IPS DF 6.9 (cell line): Measurements from ENCODE around the gene TRIM62.
"Not testable (repeated sequence)": the region's sequence is repeated elsewhere in the genome, so short reads cannot be mapped to it uniquely, and the experiment has no call there.

Experiments used
- DNase-seq: peaks from one replicate; pipeline ENCODE4 v3.0.0-alpha.2; 2013; ENCODE audit warnings: low read depth, low spot score
- H3K27ac ChIP-seq: one replicate; pipeline ENCODE4 v1.5.1; 2013; ENCODE audit warnings: low read length, control low read depth
- H3K27me3 ChIP-seq: 2 replicates; pipeline ENCODE4 v1.6.1; 2013; ENCODE audit warnings: mild to moderate bottlenecking, low read length; ENCODE audit not compliant: control insufficient read depth, insufficient read depth
- H3K36me3 ChIP-seq: 2 replicates; pipeline ENCODE4 v1.6.1; 2013; ENCODE audit warnings: low read length; ENCODE audit not compliant: control insufficient read depth, insufficient read depth
- H3K4me1 ChIP-seq: 2 replicates; pipeline ENCODE4 v1.6.1; 2013; ENCODE audit warnings: low read length; ENCODE audit not compliant: control insufficient read depth, insufficient read depth
- H3K4me3 ChIP-seq: 2 replicates; pipeline ENCODE4 v1.5.1; 2013; ENCODE audit warnings: mild to moderate bottlenecking, low read length
- H3K9me3 ChIP-seq: 2 replicates; pipeline ENCODE4 v1.6.1; 2013; ENCODE audit warnings: low read length, inconsistent platforms; ENCODE audit not compliant: control insufficient read depth, insufficient read depth
- WGBS: extraction: QIAGEN DNeasy Blood & Tissue Kit; methylation state at CpG from one replicate; pipeline ENCODE4 v1.1.7; 2013; ENCODE audit warnings: mixed read lengths, missing lambda C conversion rate; ENCODE audit not compliant: insufficient read length, insufficient coverage; 5-methylcytosine and 5-hydroxymethylcytosine counted together

TRIM62 gene

DNA sequence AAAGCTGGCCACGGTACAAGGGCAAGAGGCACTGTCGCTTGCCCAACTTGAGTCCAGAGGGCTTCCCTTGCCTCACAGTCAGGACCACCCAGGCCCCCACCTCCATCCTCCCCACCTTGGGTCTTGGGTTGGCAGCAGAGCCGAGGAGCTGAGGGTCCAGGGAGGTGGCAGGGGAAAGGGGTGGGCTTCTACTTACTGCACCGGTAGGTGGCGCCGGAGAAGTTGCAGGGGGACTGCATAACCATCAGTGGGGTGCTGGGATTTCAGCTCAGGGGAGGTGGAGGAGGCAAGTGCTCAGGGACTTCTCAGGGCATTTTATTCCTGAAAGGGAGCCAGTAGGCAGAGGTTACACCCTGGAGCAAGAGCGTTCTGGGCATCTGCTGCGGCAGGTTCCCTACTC, 44.0 kb downstream of the TRIM62 start:
- DNase-seq, result no peak
- Histone ChIP-seq H3K9me3 (no peaks in the 10 kb centered on the region), H3K27ac (no peak overlapping the region), H3K4me1 (peaks cover 5% of the 10 kb centered on the region), H3K27me3 (no peaks in the 10 kb centered on the region), H3K4me3 (no peak overlapping the region), H3K36me3 (no peaks in the 10 kb centered on the region)
- no CpG with 5 or more reads among the region's 8 CpGs for whole genome bisulfite sequencing

DNA sequence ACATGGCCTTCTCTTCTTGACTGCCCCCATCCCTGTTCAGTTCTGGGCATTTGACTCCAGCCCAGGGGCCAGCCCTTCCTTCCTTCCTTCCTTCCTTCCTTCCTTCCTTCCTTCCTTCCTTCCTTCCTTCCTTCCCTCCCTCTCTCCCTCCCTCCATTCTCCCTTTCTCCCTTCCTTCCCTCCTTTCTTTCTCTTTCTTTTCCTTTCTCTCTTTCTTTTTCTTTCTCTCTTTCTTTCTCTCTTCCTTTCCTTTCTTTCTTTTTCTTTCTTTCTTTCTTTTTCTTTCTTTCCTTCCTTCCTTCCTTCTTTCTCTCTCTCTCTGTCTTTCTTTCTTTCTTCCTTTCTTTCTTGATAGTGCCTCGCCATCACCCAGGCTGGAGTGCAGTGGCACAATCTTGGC, 45.8 kb downstream of the TRIM62 start:
- H3K27me3 ChIP-seq, DNase-seq, H3K36me3 ChIP-seq, H3K4me1 ChIP-seq, H3K27ac ChIP-seq, H3K4me3 ChIP-seq, H3K9me3 ChIP-seq: not testable (repeated sequence)
- WGBS, result no CpG with 5 or more reads among the region's 1 CpG

DNA sequence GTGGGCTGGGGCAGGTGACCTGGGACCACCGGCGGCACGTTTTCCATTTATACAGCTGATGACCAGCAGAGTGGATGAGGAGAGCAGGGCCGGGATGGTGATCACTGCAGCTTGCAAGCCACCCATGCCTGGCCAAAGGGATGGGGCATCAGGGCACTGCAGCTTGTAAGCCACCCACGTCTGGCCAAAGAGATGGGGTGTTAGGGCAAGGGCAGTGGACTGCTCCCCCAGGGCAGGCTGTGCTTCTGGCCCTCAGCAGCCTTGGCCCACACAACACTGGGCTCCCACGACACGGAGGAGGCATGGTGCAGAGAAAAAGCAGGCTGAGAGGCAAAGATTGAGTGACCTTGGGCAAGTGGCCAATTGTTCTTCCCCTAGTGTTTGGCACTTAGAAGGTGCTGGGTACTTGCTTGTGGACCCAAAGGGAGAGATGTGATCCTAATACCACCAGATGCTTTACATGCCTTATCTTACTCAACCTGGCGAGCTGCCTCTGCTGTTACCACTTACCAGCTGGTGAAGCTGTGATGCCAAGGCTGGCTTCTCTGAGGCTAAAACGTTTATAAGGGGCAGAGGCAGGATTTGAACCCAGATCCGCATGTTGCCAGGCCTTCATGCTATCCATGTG, 48.3 kb downstream of the TRIM62 start:
- WGBS, result no CpG with 5 or more reads among the region's 10 CpGs
- no peaks in the 10 kb centered on the region for H3K9me3 ChIP-seq

DNA sequence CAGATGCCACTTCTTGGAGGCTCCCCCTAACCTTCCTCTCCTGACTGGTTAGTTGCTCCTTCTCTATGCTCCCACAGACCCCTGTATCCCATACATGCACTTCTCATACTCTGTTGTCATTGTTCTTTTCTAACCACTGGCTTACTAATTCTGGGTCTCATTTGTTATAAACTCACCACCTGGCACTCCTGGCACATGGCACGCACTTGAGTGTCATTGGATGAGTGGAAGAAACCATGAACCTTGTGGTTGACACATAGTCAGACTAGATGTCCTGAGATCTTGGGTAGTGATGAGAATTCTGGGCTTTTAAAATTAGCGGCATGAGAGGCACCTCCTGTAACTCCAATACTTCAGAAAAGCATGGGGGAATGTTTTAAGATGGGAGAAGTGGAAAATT, 49.3 kb downstream of the TRIM62 start:
- no peaks in the 10 kb centered on the region for H3K36me3 ChIP-seq
- H3K9me3 ChIP-seq, result no peaks in the 10 kb centered on the region
- no peak overlapping the region for H3K4me3 ChIP-seq
- H3K4me1 ChIP-seq, result no peaks in the 10 kb centered on the region
- no CpG with 5 or more reads among the region's 2 CpGs for WGBS
- no peak overlapping the region for H3K27ac ChIP-seq
- no peak for DNase-seq
- H3K27me3 ChIP-seq, result no peaks in the 10 kb centered on the region

More for the DNA sequence above, 48.3 kb downstream of the TRIM62 start:
- Histone ChIP-seq H3K4me3 (no peak overlapping the region), H3K36me3 (no peaks in the 10 kb centered on the region), H3K27ac (no peak overlapping the region), H3K4me1 (0 out of 2 replicates have a peak, but pooled peaks cover 1% of the 10 kb centered on the region), H3K27me3 (no peaks in the 10 kb centered on the region)
- DNase-seq, result no peak

DNA sequence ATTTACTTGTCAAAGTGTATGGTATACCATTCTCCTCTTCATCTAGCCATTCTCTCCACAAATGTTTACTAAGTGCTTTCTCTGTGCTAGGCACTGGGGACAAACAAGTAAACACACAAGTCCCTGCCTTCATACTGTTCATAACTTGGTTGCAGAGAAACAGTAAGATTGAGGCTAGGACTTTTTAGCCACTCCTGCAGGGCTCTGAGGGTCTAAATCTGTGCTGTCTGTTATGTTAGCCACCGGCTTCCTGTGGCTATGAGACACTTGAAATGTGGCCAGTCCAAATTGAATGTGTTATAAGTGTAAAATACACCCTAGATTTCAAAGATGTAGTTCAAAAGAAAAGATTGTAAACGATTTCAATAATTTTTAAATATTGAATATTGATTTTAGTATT, 50.7 kb downstream of the TRIM62 start:
- H3K4me3 ChIP-seq, result no peak overlapping the region
- no peaks in the 10 kb centered on the region for H3K9me3 ChIP-seq
- no peaks in the 10 kb centered on the region for H3K36me3 ChIP-seq
- no peaks in the 10 kb centered on the region for H3K27me3 ChIP-seq
- no peaks in the 10 kb centered on the region for H3K4me1 ChIP-seq
- no CpG with 5 or more reads among the region's 2 CpGs for WGBS
- no peak for DNase-seq
- no peak overlapping the region for H3K27ac ChIP-seq

DNA sequence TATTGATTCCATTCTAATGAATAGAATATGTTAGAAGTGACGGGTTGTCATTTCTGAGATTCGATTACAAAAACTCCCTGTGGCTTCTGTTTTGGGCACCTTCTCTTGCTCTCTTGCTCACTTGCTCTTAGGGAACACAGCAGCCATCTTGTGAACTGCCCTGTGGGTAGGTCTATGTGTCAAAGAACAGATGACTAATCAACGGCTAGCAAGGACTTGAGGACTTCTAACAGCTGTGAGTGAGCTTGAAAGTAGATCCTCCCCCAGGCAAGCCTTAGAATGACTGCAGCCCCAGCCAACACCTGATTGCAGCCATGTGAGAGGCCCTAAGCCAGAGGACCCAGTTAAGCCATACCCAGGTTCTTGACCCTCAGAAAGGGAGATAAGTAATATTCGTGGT, 51.5 kb downstream of the TRIM62 start:
- no peak for DNase-seq
- Histone ChIP-seq H3K27me3 (no peaks in the 10 kb centered on the region), H3K9me3 (no peaks in the 10 kb centered on the region), H3K36me3 (no peaks in the 10 kb centered on the region), H3K27ac (no peak overlapping the region), H3K4me3 (no peak overlapping the region), H3K4me1 (no peaks in the 10 kb centered on the region)
- no CpG with 5 or more reads among the region's 4 CpGs for WGBS

DNA sequence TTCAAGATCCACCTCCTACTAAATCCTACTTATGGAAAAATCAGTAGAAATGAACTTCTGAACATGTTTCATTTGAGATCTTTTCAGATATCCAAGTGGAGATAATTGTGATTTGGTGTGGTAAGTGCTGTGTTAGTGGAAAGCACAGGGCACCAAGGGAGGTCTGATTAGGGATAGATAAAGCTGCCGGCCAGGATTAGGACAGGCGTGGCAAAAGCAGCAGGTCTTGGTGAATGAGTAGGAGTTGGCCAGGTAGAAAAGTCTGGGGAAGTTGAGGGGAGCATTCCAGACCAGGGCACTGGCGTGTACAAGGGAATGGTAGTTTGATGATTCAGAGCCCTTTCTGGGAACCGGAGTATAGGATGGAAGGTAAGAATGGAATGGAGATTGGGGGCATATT, 53.1 kb downstream of the TRIM62 start:
- Histone ChIP-seq H3K27ac (no peak overlapping the region), H3K9me3 (no peaks in the 10 kb centered on the region), H3K4me3 (no peak overlapping the region), H3K36me3 (no peaks in the 10 kb centered on the region), H3K4me1 (no peaks in the 10 kb centered on the region), H3K27me3 (no peaks in the 10 kb centered on the region)
- no peak for DNase-seq
- WGBS, result no CpG with 5 or more reads among the region's 4 CpGs

DNA sequence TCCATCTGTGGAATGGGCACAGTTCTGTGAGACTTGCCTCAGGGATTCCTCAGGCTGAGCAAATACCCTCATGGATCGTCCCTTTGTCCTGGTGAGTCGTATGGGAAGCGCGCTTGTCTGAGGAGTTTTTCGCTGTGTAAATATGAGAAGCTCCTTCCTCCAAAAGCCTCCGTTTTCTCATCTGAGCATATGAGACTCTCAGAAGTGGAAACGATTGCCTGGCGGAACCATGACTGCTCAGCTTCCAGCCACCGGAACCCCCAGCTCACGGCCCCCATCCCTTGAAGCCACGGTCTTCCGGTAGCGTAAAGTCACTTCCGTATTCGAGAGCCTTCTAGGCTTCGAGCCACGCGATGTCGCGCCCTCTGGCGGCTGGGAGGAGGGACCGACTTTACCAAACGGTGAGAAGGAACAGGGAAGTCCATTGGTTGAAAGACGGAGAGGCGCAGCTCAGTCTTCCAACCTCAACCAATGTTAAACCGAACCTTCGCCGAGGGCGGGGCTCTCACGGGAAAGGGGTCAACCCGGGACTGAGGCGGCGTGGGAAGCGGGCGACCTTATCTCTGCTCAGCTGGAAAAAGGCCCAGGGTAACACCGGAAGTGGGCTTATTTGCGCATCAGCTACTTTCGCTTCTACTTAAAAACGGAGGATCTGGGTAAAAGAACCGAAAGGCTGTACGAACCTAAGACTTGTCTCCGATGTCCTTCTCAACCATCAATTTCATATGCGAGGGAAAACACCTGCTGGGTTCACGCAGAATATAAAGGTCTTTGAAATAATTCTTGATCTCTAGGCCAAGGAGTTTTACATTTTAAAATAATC, 54.6 kb downstream of the TRIM62 start:
- H3K36me3 ChIP-seq, result no peaks in the 10 kb centered on the region
- no peak overlapping the region for H3K27ac ChIP-seq
- H3K9me3 ChIP-seq, result no peaks in the 10 kb centered on the region
- DNase-seq, result peak; percentile 98
- H3K27me3 ChIP-seq, result no peaks in the 10 kb centered on the region
- WGBS, result no CpG with 5 or more reads among the region's 44 CpGs
- peak overlapping the region; percentile 60; the same call in 1 of the 2 replicates for H3K4me3 ChIP-seq
- H3K4me1 ChIP-seq, result no peaks in the 10 kb centered on the region

DNA sequence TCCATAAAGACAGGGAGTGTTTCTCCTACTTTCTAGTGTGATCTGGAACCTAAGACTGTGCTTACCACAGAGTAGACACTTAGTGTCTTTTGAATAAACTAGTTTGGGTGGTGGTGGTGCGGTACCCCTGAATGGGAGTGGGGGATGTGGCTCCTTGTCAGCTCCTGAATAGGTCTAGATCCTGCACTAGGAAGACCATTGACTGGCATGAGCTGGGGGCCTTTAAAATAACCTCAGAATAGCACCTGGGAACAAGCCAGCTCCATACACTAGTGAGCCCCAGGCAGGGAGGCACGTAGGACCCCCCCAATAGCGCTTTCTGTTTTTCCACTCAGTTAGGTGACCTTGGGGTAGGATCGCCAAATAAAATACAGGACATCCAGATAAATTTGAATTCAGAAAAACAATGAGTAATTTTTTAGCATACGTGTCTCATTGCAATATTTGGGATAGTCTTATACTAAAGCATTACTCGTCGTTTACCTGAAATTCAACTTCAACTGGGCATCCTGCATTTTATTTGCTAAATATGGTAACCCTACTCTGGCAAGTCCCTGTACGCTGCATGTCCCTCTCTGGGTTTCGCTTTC, 55.3 kb downstream of the TRIM62 start:
- Histone ChIP-seq H3K4me3 (peak overlapping the region; percentile 60; the same call in 1 of the 2 replicates), H3K27me3 (no peaks in the 10 kb centered on the region), H3K9me3 (no peaks in the 10 kb centered on the region), H3K27ac (no peak overlapping the region), H3K36me3 (no peaks in the 10 kb centered on the region), H3K4me1 (no peaks in the 10 kb centered on the region)
- no peak for DNase-seq
- whole genome bisulfite sequencing, result no CpG with 5 or more reads among the region's 9 CpGs

DNA sequence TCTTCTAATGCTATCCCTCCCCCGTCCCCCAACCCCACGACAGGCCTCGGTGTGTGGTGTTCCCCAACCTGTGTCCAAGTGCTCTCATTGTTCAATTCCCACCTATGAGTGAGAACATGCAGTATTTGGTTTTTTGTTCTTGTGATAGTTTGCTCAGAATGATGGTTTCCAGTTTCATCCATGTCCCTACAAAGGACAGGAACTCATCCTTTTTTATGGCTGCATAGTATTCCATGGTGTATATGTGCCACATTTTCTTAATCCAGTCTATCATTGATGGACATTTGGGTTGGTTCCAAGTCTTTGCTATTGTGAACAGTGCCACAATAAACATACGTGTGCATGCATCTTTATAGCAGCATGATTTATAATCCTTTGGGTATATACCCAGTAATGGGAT, 57.2 kb downstream of the TRIM62 start:
- not testable (repeated sequence) for H3K4me3 ChIP-seq, DNase-seq, H3K27me3 ChIP-seq, H3K27ac ChIP-seq, H3K36me3 ChIP-seq, H3K9me3 ChIP-seq, H3K4me1 ChIP-seq
- no CpG with 5 or more reads among the region's 4 CpGs for WGBS
